NCI-H82 treated with DMSO at 0.1 percent for 48 hours (cell line): ENCODE results near the gene MRPS18B.
"Not testable (repeated sequence)": the region's sequence is repeated elsewhere in the genome, so short reads cannot be mapped to it uniquely, and the experiment has no call there.

ENCODE experiments used
- DNase-seq: peaks from one replicate; lab custom pipeline; 2025; ENCODE audit not compliant: unreplicated experiment; lab: John Stamatoyannopoulos, UW

The MRPS18B gene

DNA sequence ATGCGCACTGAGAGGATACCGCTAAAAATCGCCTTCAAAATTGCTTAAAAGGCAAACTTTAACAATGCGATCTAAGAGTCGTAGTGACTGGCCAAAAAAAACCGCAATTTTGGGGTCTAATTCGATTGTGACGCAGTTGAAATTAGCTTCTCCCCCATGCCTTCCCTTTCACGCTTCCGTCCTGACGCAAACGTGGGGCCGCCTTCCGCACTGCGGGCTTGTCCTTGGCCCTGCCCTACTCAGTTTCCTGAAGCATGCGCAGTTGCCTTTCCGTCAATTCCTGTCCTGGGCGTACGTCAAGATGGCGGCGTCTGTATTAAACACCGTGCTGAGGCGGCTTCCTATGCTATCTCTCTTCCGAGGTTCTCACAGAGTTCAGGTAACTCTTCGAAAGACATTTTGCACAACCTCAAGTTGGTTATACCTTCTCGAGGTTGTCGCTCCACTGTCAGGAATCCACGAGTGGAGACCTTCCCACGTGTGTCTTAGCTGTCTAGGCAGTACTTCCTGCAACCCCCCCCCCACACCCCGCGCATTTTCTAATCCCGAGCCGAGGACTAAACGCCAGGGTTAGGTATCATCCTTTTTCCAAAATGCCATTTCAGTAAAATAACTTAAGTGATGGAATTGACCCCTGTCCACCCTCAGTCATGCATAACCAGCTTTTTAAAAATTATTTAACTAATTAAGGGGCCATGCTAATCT lies at the start of gene MRPS18B:
Gene MRPS18B, plus strand, starts transcription at position 276 of the 705 bp plus-strand sequence. Its CDS starts 26 bp downstream, at position 302.
- DNase-seq, result peak; percentile 98

DNA sequence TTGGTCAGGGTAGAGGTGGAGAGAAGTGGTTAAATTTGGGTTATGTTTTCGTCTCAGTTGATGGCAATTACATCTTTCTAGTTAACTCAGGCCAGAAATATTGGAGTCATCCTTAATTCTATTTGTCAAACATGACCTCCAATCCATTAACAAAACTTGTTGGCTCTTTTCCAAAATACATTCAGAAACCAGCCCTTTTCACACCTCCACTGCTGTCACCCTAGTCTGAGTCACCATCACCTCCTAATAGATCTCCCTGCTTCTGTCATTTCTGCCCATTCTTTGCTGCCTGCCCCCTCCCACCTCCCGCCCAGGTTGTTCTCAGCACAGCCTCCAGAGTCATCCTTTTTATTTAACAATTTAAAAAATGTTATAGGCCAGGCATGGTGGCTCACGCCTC lies 49.4 kb upstream of the MRPS18B start:
- DNase-seq, result no peak

GRCh38 chr6:30570263-30570662 lies 47.4 kb upstream of the MRPS18B start:
- no peak for DNase-seq

GRCh38 chr6:30570740-30571074 lies 46.9 kb upstream of the MRPS18B start:
- no peak for DNase-seq

DNA sequence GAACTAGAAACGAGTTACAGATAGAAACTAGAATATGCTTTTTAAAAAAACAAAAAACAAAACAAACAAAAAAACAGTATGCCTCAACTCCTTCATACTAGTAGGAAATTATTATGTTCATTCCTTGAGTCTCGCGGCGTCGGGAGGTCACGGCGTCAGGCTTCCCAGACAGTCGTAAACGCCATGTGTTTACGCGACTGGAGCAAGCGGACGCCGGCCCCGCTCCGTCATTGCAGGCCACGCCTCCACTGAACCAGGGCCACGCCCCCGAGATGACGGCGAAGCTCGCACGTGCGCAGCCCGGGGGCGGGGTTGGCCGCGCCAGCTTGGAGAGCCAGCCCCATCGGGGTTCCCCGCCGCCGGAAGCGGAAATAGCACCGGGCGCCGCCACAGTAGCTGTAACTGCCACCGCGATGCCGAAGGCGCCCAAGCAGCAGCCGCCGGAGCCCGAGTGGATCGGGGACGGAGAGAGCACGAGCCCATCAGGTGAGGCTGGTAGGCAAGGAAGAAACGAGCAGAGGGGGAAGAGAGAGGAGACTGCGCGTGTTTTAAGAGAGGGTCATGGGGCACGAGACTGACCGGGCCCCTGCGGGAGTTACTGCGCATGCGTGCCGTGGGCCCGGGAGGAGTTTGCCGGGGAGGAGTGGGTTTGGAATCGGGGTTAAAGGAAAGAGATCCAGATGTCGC lies 46.4 kb upstream of the MRPS18B start, which contains the start of gene ABCF1:
Gene ABCF1, plus strand, starts transcription at position 368 of the 687 bp plus-strand sequence. Its CDS starts 46 bp downstream, at position 414.
- DNase-seq, result peak; percentile 90

GRCh38 chr6:30571762-30572082 lies 45.9 kb upstream of the MRPS18B start:
- no peak for DNase-seq

DNA sequence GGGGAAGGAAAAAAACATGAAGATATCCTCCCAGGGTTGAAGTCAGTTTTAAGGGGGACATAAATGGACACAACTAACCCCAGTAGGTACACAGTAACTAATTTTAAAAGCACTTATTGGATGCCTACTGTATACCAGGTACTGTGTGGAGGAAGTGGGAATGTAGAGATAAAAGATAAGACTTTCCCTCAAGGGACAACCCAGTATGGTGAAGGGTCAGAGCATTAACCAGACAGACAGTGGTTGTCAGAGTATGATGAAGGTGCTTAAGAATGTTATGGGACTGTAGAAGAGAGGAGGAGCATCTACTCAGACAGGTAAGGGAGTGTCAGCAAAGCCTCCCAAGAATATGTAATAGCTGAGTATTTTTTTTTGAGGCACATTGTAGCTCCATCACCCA lies 45.5 kb upstream of the MRPS18B start:
- DNase-seq, result no peak

- no peak for DNase-seq
Measured at GRCh38 chr6:30573113-30573512, 44.5 kb upstream of the MRPS18B start.

GRCh38 chr6:30578051-30578450 lies 39.6 kb upstream of the MRPS18B start:
- DNase-seq, result no peak

- DNase-seq, result no peak
Measured at GRCh38 chr6:30583921-30584320, 33.7 kb upstream of the MRPS18B start.

GRCh38 chr6:30589754-30590358 lies 27.8 kb upstream of the MRPS18B start:
- DNase-seq, result no peak

GRCh38 chr6:30590509-30590908 lies 27.1 kb upstream of the MRPS18B start:
- no peak for DNase-seq

GRCh38 chr6:30591008-30591407 lies 26.6 kb upstream of the MRPS18B start:
- DNase-seq, result no peak

- DNase-seq, result no peak
Measured at GRCh38 chr6:30592287-30592686, 25.4 kb upstream of the MRPS18B start.

GRCh38 chr6:30597315-30598144 lies 20.1 kb upstream of the MRPS18B start:
- not testable (repeated sequence) for DNase-seq

DNA sequence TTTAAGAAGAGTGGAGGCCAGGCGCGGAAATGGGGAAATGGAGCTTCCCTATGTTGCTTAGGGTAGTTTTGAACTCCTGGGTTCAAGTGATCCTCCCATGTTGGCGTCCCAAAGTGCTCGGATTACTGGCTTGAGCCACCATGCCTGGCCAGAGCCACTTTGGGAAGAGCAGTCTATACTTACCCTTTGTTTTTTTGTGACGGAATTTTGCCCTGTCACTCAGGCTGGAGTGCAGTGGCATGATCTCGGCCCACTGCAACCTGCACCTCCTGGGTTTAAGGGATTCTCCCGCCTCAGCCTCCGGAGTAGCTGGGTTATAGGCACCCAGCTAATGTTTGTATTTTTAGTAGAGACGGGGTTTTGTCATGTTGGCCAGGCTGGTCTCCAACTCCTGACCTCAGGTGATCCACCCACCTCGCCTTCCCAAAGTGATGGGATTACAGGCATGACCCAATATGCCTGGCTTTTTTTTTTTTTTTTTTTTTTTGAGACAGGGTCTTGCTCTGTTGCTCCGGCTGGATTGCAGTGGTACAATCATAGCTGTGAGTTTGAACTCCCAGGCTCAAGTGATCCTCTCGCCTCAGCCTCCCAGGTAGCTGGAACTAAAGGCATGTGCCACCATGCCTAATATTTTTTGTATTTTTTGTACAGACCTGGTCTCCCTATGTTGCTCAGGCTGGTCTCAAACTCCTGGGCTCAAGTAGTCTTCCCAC lies 18.6 kb upstream of the MRPS18B start:
- no peak for DNase-seq

DNA sequence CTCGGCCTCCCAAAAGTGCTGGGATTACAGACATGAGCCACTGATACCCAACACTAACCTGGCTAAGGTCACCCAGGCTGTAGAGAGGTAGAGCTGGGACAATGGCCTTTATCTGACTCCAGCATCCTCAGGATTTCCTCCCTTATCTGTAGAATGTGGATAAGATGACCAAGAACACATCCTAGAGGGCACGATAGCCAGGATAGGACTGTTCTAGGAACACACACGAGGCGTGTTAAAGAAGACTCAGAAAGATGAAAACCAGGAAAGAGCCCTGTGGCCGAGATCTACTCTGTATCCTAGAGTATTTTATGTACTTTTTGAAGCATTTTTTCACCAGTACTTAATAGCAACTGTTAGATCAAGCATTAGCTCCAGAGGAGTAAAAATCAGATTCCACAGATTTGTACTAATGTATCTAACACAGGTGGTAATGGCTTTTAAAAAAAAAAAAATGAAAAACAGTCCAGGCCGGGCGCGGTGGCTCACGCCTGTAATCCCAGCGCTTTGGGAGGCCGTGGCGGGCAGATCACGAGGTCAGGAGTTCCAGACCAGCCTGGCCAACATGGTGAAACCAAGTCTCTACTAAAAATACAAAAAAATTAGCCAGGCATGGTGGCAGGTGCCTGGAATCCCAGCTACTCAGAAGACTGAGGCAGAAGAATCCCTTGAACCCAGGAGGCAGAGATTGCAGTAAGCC lies 17.9 kb upstream of the MRPS18B start:
- no peak for DNase-seq

- DNase-seq, result no peak
Measured at GRCh38 chr6:30600451-30600961, 17.1 kb upstream of the MRPS18B start.

- no peak for DNase-seq
Measured at GRCh38 chr6:30601436-30601814, 16.2 kb upstream of the MRPS18B start.
